Mucosa of rectum (tissue), 2 donors: ENCODE results near the gene SMIM44.

ENCODE experiments used
- H3K27ac ChIP-seq, 2 donors: one replicate each; pipeline ENCODE4 v1.7.0; 2013; ENCODE audit warnings: inconsistent platforms in 2 of 2, low read depth in 2 of 2, low read length in 2 of 2
- H3K27me3 ChIP-seq, 2 donors: one replicate each; pipeline ENCODE4 v1.7.0; 2013; ENCODE audit warnings: low read length in 2 of 2; ENCODE audit not compliant: control insufficient read depth in 2 of 2, insufficient read depth in 2 of 2
- H3K36me3 ChIP-seq, 2 donors: one replicate each; pipeline ENCODE4 v1.7.0; 2013; ENCODE audit warnings: low read length in 2 of 2; ENCODE audit not compliant: control insufficient read depth in 2 of 2, insufficient read depth in 2 of 2
- H3K4me1 ChIP-seq, 2 donors: one replicate each; pipeline ENCODE4 v1.7.0; 2013; ENCODE audit warnings: low read length in 2 of 2, mild to moderate bottlenecking in 1 of 2; ENCODE audit not compliant: control insufficient read depth in 2 of 2, insufficient read depth in 2 of 2
- H3K4me3 ChIP-seq, 2 donors: one replicate each; pipeline ENCODE4 v1.7.0; 2013; ENCODE audit warnings: low read length in 2 of 2
- H3K9ac ChIP-seq, 2 donors: one replicate each; pipeline ENCODE4 v1.7.0; 2013; ENCODE audit warnings: low read length in 2 of 2, low read depth in 1 of 2, mild to moderate bottlenecking in 1 of 2
- H3K9me3 ChIP-seq, 2 donors: one replicate each; pipeline ENCODE4 v1.7.0; 2013; ENCODE audit warnings: low read length in 2 of 2; ENCODE audit not compliant: control insufficient read depth in 2 of 2
- donor health status: healthy.
- donor health status: Normal muscosa, but diverticular disease.

SMIM44 gene

DNA sequence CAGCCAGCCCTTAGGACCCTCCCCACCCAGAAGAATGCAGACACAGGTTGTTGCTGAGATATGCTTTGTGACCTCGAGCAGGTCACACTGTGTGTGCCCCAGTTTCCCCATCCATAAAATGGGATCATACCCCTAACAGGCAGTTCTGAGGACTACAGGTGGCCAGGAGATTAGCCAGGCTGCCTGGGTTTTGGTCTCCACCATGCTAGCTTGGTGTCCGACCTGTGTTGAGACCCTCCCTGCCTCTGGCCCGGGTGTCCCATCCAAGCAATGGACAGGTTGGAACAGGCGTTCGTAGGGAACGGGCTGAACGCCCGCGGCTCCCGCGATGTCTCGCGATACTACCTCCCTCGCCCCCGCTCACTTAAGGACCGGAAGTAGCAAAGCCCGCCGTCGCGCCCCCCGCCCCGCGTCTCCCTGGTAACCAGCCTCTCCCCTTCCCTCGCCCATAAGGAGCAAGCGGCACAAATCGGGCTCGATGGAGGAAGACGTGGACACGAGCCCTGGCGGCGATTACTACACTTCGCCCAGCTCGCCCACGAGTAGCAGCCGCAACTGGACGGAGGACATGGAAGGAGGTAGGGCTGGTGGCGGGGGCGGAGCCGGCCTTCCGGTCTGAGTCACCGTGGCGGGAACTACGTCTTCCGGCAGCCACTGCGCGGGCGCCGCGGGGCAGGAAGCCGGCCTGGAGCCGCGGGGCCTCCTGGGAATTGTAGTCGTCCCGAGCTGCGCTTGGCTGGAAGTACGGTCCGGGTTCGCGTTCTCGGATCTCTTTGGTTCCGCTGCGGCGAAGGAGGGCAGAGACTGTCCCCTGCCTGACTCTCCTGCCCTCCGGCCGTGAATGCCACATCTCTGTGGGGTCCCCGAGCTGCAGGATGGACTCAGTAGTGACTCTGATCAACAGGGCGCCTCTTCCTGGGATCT, 48.3 kb downstream of the SMIM44 start:
- Histone ChIP-seq H3K27ac (peak overlapping the region; percentile 82 to 88), H3K9me3 (no peaks in the 10 kb centered on the region), H3K36me3 (peaks cover 11 to 21% of the 10 kb centered on the region in 2 donors), H3K4me1 (peaks cover 10 to 13% of the 10 kb centered on the region in 2 donors), H3K27me3 (no peaks in the 10 kb centered on the region), H3K4me3 (peak overlapping the region; percentile 85 to 87), H3K9ac (peak overlapping the region; percentile 76 to 79)

DNA sequence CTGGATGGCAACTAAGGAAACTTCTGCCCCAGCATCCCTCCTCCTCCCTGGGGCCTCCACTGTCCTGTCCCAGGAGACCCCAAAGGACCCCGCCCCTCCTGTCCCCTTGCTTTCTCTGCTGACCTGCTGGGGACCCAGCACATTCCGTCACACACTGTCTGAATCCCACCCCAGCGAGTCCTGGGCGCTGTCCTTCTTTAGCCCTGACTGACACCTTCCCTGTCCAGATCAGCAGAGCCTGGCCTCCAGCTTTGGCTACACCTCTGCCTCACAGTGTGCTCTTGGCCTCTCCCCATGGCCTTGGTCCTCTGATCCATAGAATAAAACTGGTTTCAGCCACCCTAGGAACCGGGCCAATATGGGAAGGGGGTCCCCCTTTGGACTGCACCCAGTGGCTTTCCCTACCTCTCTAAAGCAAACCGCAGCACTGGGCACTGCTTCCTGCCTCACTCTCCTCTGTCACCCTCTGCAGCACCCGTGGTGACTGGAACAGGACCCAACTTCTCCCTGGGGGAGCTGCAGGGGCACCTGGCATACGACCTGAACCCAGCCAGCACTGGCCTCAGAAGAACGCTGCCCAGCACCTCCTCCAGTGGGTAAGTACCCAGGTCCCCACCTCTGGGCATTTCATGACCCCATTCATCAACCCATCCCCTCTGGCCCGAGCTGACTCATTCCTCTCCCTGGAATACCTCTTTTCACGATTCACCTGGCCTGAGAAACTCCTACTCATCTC, 49.3 kb downstream of the SMIM44 start:
- peaks cover 10 to 13% of the 10 kb centered on the region in 2 donors for H3K4me1 ChIP-seq
- peaks cover 11 to 21% of the 10 kb centered on the region in 2 donors for H3K36me3 ChIP-seq

DNA sequence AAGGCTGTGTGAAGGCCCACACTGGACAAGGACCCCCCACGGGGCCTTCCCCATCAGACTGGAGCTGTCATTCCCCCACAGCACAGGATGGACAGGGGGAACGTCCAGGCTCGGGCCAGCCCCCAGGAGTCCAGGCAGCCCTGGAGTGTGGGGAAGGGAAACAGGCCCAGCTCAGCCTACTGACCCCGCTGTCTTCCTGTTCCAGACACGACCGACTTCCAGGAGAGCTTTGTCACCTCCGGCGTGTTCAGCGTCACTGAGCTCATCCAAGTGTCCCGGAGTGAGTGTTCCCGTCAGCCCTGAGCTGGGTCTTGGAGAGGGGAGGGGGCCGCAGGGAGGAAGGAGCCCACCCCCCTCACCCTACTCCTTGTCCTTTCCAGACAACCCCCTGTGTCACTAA, 49.9 kb downstream of the SMIM44 start:
- H3K27ac ChIP-seq = no peak overlapping the region
- no peak overlapping the region for H3K4me3 ChIP-seq
- no peaks in the 10 kb centered on the region for H3K27me3 ChIP-seq
- peaks cover 10 to 13% of the 10 kb centered on the region in 2 donors for H3K4me1 ChIP-seq
- no peak overlapping the region for H3K9ac ChIP-seq
- H3K9me3 ChIP-seq = no peaks in the 10 kb centered on the region
- H3K36me3 ChIP-seq = peaks cover 11 to 18% of the 10 kb centered on the region in 2 donors

More for the DNA sequence above, 49.3 kb downstream of the SMIM44 start:
- H3K9ac ChIP-seq = peak overlapping the region in 1 of 2 donors; percentile 76
- H3K4me3 ChIP-seq = no peak overlapping the region
- no peaks in the 10 kb centered on the region for H3K27me3 ChIP-seq
- peak overlapping the region; percentile 82 to 88 for H3K27ac ChIP-seq
- no peaks in the 10 kb centered on the region for H3K9me3 ChIP-seq
